Body of pancreas (tissue), 4 donors: Measurements from ENCODE around the gene SUGP2. TPM values are rescaled to one million over a fixed set of nuclear protein-coding genes. Genes with fewer than 3 reads are reported as not detected.

Experiments used
- ATAC-seq: fragments of 150-250 bp; one replicate; pipeline ENCODE4 v1.9.1; 2016
- DNase-seq, 4 donors: peaks; one replicate each; pipeline ENCODE4 v3.0.0-alpha.2; 2019
- H3K27ac ChIP-seq, 4 donors: fragments of 200-600 bp; sonication (generic); 1 replicate in 3 of 4; 2 replicates in 1 of 4; pipeline versions ENCODE4 v1.5.1 to v1.6.1; 2016 to 2019; ENCODE audit warnings: mild to moderate bottlenecking in 1 of 4, mixed read lengths in 1 of 4, moderate library complexity in 1 of 4
- H3K27me3 ChIP-seq, 2 donors: fragments of 200-600 bp; sonication (generic); one replicate each; pipeline ENCODE4 v1.6.0; 2016; ENCODE audit warnings: mild to moderate bottlenecking in 1 of 2
- H3K36me3 ChIP-seq, 2 donors: fragments of 200-600 bp; sonication (generic); replicated peaks in 1 of 2; 2 replicates each; pipeline ENCODE4 v1.5.1; 2016; ENCODE audit warnings: low read depth in 2 of 2; ENCODE audit not compliant: insufficient read depth in 1 of 2
- H3K4me1 ChIP-seq: fragments of 200-600 bp; sonication (generic); one replicate; pipeline ENCODE4 v1.6.0; 2016
- H3K4me3 ChIP-seq, 2 donors: fragments of 200-600 bp; sonication (generic); 1 replicate in 1 of 2; 2 replicates in 1 of 2; pipeline ENCODE4 v1.5.1; 2016 to 2019
- H3K9me3 ChIP-seq, 3 donors: fragments of 200-600 bp; sonication (generic); 1 replicate in 2 of 3; 2 replicates in 1 of 3; pipeline ENCODE4 v1.5.1; 2016
- POLR2A ChIP-seq, 3 donors: fragments of 450-650 bp; IDR thresholded peaks; one replicate each; pipeline ENCODE4 v1.6.1; 2016; ENCODE audit warnings: antibody characterized with exemption in 3 of 3, mild to moderate bottlenecking in 2 of 3
- WGBS, 2 donors: methylation state at CpG; one replicate each; pipeline ENCODE4 v1.1.5; 2017; 5-methylcytosine and 5-hydroxymethylcytosine counted together
- intact Hi-C: fragments of 100-400 bp; cut with DNase I; formaldehyde crosslinking; loops from one replicate; pipeline ENCODE4 v1.15.1; 2023
- total RNA-seq, 2 donors: library from RNA; depleted of rRNA; stranded (reverse); fragments of >200 nt; gene quantifications; one replicate each; pipeline ENCODE4 v1.1.0, GENCODE V29; 2016
- TF ChIP-seq, protein P1 (sequence below), 7 experiments: fragments of 450-650 bp in 4 of 7; fragments of 200-600 bp in 3 of 7; sonication (generic) in 3 of 7; IDR thresholded peaks; one replicate each; pipeline ENCODE4 v1.5.1; 2016 to 2019; ENCODE audit warnings: antibody characterized with exemption in 7 of 7

The SUGP2 gene
- total RNA-seq, 2 donors from 2014 or later = 22.1 to 115 TPM

DNA sequence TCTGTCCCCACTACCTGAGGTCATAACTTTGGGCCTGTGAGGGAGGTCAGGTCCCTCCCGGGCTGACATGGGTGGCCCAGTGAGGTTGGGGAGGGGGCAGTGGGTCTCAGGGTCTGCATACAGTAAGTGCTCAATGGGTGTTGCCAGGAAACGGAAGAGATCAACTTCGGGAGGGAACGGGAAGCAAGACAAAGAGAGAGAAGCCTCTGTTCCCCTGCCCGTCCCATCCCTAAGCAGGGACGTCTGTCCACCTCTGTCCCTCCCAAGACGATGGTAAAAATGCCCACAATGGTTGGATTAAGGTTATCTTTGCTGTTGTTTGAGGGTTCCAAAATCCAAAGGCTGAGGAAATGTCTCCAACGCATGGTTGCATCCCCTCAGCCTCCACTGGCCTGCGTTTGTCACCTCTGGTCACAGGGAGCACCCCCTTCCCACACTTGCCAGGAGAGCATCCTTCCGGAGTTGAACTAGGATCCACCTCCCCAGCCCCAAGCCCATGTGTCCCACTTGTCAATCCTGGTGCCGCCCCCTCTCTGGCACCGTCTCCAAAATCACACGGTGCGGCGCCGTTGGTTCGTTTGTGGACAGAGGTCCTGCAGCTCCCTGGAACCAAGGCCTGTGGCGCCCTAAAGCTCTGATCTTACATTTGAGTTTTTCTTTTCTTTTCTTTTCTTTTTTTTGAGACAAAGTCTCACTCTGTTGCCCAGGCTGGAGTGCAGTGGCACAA is 91.5 kb downstream of the SUGP2 start:
- ATAC-seq (no peak), DNase-seq (no peak)
- Histone ChIP-seq H3K4me3 (no peak overlapping the region), H3K27me3 (no peaks in the 10 kb centered on the region), H3K27ac (no peak overlapping the region), H3K9me3 (no peaks in the 10 kb centered on the region), H3K36me3 (no peaks in the 10 kb centered on the region), H3K4me1 (peaks cover 17% of the 10 kb centered on the region)
- TF ChIP-seq, protein P1, sequence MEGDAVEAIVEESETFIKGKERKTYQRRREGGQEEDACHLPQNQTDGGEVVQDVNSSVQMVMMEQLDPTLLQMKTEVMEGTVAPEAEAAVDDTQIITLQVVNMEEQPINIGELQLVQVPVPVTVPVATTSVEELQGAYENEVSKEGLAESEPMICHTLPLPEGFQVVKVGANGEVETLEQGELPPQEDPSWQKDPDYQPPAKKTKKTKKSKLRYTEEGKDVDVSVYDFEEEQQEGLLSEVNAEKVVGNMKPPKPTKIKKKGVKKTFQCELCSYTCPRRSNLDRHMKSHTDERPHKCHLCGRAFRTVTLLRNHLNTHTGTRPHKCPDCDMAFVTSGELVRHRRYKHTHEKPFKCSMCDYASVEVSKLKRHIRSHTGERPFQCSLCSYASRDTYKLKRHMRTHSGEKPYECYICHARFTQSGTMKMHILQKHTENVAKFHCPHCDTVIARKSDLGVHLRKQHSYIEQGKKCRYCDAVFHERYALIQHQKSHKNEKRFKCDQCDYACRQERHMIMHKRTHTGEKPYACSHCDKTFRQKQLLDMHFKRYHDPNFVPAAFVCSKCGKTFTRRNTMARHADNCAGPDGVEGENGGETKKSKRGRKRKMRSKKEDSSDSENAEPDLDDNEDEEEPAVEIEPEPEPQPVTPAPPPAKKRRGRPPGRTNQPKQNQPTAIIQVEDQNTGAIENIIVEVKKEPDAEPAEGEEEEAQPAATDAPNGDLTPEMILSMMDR (IDR thresholded peaks at IDR 0.05) = no peak
- TF ChIP-seq POLR2A (IDR thresholded peaks at IDR 0.05) = no peak
- intact Hi-C loops = no loop called here
- WGBS, 2 donors = 68 to 75% methylated on average over 13 to 18 of the region's 18 CpGs

Other genes starting within 250 kb of the SUGP2 start
- gene COMP, start 242.2 kb downstream of the SUGP2 start, total RNA-seq = 1 to 10 TPM in 1 of 2 donors, under 1 TPM in 1; 0.33 to 6.0 TPM
- gene UPF1, start 201.6 kb downstream of the SUGP2 start, total RNA-seq = 10 to 100 TPM; 38.9 to 59.0 TPM
- gene CERS1, start 137.4 kb downstream of the SUGP2 start, total RNA-seq = under 1 TPM; 0.26 to 0.66 TPM
- gene COPE, start 114.1 kb downstream of the SUGP2 start, total RNA-seq = 100 to 1,000 TPM; 111 to 166 TPM
- 10 to 100 TPM; 39.4 to 44.2 TPM for gene DDX49, start 113.8 kb downstream of the SUGP2 start, total RNA-seq
- 10 to 100 TPM; 27.5 to 29.0 TPM for gene HOMER3, start 92.3 kb downstream of the SUGP2 start, total RNA-seq
- gene ARMC6, start 86 bp upstream of the SUGP2 start, total RNA-seq = 10 to 100 TPM; 15.6 to 27.7 TPM
- gene SLC25A42, start 30.5 kb upstream of the SUGP2 start, total RNA-seq = 10 to 100 TPM; 10.1 to 24.7 TPM
- gene TMEM161A, start 105.0 kb upstream of the SUGP2 start, total RNA-seq = 10 to 100 TPM; 13.7 to 22.1 TPM
- not detected for gene MEF2B, start 136.7 kb upstream of the SUGP2 start, total RNA-seq
- 10 to 100 TPM in 1 of 2 donors, 1 to 10 TPM in 1; 5.4 to 25.4 TPM for gene BORCS8, start 158.6 kb upstream of the SUGP2 start, total RNA-seq
- gene RFXANK, start 158.7 kb upstream of the SUGP2 start, total RNA-seq = 10 to 100 TPM; 16.1 to 43.8 TPM
- 10 to 100 TPM; 13.8 to 16.1 TPM for gene NR2C2AP, start 169.9 kb upstream of the SUGP2 start, total RNA-seq
- gene NCAN, start 178.4 kb upstream of the SUGP2 start, total RNA-seq = not detected
- not detected for gene TM6SF2, start 239.8 kb upstream of the SUGP2 start, total RNA-seq